Esophagus squamous epithelium (tissue), 4 donors: ENCODE results near the gene LAMC3.

Experiments
- POLR2A ChIP-seq, 4 donors: fragments of 450-650 bp; IDR thresholded peaks; one replicate each; pipeline ENCODE4 v1.6.1; 2017; ENCODE audit warnings: antibody characterized with exemption in 4 of 4, mild to moderate bottlenecking in 4 of 4, moderate library complexity in 3 of 4
- TF ChIP-seq, protein P1 (sequence below), 6 experiments: fragments of 450-650 bp in 4 of 6; fragments of 200-600 bp in 2 of 6; sonication (generic) in 2 of 6; IDR thresholded peaks; one replicate each; pipeline ENCODE4 v1.5.1; 2016 to 2019; ENCODE audit warnings: antibody characterized with exemption in 6 of 6, mild to moderate bottlenecking in 4 of 6, moderate library complexity in 4 of 6

DNA sequence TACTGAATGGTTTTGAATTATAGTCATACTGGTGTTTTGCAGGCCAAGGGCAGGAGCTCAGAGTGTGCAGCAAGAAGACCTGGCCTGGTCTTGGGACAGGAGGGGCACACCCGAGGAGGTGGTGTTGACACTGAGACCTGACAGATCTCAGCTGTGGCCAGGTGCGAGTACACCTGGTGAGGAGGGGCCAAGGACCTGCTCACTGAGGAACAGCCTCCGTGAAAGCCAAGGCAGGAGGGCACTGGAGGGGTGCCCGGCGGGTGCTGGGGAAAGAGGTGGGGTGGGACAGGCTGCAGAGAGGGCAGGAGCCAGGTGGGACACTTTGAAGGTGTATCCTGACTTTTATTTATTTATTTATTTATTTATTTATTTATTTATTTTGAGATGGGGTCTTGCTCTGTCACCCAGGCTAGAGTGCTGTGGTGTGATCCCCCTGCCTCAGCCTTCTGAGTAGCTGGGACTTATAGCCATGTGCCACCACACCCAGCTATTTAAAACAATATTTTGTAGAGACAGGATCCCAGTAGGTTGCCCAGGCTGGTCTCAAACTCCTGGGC lies 23.3 kb upstream of the LAMC3 start:
- TF ChIP-seq, protein P1, sequence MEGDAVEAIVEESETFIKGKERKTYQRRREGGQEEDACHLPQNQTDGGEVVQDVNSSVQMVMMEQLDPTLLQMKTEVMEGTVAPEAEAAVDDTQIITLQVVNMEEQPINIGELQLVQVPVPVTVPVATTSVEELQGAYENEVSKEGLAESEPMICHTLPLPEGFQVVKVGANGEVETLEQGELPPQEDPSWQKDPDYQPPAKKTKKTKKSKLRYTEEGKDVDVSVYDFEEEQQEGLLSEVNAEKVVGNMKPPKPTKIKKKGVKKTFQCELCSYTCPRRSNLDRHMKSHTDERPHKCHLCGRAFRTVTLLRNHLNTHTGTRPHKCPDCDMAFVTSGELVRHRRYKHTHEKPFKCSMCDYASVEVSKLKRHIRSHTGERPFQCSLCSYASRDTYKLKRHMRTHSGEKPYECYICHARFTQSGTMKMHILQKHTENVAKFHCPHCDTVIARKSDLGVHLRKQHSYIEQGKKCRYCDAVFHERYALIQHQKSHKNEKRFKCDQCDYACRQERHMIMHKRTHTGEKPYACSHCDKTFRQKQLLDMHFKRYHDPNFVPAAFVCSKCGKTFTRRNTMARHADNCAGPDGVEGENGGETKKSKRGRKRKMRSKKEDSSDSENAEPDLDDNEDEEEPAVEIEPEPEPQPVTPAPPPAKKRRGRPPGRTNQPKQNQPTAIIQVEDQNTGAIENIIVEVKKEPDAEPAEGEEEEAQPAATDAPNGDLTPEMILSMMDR (IDR thresholded peaks at IDR 0.05), result no peak
- TF ChIP-seq POLR2A (IDR thresholded peaks at IDR 0.05), result no peak
